ENCODE data around the gene PCED1A.

The PCED1A gene

DNA sequence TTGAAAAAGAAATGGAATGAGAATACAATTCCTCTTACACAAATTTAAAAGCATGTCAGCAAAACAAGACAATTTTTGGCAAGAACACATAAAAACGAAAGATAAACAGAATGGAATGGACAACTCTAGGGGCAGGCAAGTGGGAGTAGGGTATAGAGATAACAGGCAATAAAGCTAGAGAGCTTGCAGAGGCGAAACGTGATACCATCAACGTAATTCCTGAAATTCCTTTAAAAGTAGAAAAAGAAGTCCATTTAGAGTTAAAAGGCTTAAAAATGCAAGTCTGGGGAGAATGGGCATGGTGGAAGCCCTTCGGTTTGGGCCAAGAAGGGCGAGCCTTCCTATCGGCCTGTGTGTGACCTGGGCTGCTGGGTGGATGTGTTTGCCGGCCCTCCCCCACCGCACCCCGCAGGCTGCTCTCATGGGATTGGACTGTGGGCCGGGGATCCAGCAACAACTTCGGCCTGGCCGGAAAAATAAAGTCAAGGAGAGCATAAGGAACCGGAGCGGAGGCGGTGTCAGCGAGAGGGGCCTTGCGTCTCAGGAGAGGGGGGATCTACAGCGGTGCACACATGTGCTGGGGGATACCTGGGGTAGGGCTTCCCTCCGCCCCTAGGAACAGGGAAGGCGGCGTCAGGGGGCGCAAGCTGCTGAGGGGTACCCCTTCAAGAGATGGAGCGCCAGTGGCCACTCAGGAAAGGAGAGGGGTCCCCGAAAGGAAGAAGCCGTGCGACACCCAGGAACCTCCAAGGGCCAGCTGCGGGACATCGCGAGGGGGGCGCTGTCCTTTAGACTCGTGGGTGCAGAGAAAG is 20.2 kb downstream of the PCED1A start:
- Histone ChIP-seq H3K27me3 (ENCODE audit: insufficient read depth, poor library complexity, severe bottlenecking) (peaks cover 5% of the 10 kb centered on the region), H3K4me3 (replicated peaks; ENCODE audit: insufficient read depth, low read length) (no peak overlapping the region), H3K27ac (replicated peaks) (no peak overlapping the region)
- TF ChIP-seq, protein P1, sequence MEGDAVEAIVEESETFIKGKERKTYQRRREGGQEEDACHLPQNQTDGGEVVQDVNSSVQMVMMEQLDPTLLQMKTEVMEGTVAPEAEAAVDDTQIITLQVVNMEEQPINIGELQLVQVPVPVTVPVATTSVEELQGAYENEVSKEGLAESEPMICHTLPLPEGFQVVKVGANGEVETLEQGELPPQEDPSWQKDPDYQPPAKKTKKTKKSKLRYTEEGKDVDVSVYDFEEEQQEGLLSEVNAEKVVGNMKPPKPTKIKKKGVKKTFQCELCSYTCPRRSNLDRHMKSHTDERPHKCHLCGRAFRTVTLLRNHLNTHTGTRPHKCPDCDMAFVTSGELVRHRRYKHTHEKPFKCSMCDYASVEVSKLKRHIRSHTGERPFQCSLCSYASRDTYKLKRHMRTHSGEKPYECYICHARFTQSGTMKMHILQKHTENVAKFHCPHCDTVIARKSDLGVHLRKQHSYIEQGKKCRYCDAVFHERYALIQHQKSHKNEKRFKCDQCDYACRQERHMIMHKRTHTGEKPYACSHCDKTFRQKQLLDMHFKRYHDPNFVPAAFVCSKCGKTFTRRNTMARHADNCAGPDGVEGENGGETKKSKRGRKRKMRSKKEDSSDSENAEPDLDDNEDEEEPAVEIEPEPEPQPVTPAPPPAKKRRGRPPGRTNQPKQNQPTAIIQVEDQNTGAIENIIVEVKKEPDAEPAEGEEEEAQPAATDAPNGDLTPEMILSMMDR (IDR thresholded peaks at IDR 0.05; ENCODE audit: insufficient read depth, low read length): no peak
- TF ChIP-seq POLR2AphosphoS5 (IDR thresholded peaks at IDR 0.05; ENCODE audit: low read depth): no peak
- TF ChIP-seq GABPA (IDR thresholded peaks at IDR 0.05; ENCODE audit: low read depth): no peak
- TF ChIP-seq SPI1 (IDR thresholded peaks at IDR 0.05; ENCODE audit: borderline replicate concordance, low read depth): no peak
- TF ChIP-seq, protein P2, sequence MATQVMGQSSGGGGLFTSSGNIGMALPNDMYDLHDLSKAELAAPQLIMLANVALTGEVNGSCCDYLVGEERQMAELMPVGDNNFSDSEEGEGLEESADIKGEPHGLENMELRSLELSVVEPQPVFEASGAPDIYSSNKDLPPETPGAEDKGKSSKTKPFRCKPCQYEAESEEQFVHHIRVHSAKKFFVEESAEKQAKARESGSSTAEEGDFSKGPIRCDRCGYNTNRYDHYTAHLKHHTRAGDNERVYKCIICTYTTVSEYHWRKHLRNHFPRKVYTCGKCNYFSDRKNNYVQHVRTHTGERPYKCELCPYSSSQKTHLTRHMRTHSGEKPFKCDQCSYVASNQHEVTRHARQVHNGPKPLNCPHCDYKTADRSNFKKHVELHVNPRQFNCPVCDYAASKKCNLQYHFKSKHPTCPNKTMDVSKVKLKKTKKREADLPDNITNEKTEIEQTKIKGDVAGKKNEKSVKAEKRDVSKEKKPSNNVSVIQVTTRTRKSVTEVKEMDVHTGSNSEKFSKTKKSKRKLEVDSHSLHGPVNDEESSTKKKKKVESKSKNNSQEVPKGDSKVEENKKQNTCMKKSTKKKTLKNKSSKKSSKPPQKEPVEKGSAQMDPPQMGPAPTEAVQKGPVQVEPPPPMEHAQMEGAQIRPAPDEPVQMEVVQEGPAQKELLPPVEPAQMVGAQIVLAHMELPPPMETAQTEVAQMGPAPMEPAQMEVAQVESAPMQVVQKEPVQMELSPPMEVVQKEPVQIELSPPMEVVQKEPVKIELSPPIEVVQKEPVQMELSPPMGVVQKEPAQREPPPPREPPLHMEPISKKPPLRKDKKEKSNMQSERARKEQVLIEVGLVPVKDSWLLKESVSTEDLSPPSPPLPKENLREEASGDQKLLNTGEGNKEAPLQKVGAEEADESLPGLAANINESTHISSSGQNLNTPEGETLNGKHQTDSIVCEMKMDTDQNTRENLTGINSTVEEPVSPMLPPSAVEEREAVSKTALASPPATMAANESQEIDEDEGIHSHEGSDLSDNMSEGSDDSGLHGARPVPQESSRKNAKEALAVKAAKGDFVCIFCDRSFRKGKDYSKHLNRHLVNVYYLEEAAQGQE (IDR thresholded peaks at IDR 0.05; ENCODE audit: insufficient replicate concordance, low read depth): no peak
- DNase-seq (ENCODE audit: low read depth in 1 of 2, low spot score in 1 of 2): no peak

DNA sequence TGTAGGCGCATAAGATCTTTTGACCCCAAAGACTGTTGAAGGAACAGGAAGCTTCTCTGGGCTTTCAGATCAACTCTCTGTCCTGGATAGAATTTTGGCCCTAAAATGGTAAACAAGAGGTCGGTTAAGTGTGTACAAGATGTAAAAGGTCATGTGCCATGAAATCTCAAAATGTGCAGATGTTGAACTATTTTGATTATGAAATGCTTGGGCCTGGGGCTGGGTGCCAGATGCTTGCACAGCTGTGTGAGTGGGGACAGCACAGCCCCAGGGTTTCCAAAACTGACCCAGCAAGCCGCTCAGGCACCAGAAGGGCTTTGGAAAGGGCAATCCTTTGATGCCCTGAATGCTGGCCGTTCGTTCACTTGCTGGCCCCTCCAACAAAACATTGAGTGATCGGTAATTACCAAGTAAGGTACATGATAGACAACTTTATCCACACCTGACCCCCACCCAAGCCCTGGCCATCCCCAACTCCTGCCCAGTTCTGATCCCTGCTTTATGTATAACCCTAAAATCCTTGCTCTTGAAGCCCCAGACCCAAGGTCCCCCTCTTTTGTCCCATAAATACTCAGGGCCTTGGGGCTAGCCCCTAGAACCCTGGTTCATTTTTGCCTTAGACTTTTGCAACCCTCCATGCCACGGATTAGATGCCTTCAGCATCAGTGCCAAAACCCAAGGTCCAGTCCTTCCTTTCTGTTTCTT is 22.4 kb downstream of the PCED1A start:
- Histone ChIP-seq H3K27me3 (ENCODE audit: insufficient read depth, poor library complexity, severe bottlenecking) (peaks cover 5% of the 10 kb centered on the region), H3K27ac (replicated peaks) (no peak overlapping the region), H3K4me3 (replicated peaks; ENCODE audit: insufficient read depth, low read length) (no peak overlapping the region)
- DNase-seq (ENCODE audit: low read depth in 1 of 2, low spot score in 1 of 2): no peak
- no peak for TF ChIP-seq GABPA (IDR thresholded peaks at IDR 0.05; ENCODE audit: low read depth)

DNA sequence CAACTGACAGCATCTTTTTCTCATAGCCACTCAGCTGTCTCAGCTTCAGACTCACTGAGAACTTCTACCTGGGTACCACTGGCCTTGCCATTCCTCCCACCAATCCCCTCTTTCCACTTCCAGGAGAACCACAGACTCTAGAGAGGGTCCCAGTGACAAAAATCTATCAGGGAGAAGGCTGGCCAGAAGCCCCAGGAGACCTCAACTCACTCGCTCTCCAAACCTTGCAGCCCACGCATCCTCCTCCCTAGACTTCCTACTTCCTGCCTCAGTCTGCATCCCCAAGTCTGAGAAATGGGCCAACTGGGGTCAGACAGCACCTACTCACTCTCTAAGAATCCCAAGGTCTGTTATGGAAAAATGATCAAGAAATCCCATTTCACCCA is 23.1 kb downstream of the PCED1A start:
- DNase-seq (ENCODE audit: low read depth in 1 of 2, low spot score in 1 of 2): no peak
- TF ChIP-seq POLR2AphosphoS5 (IDR thresholded peaks at IDR 0.05; ENCODE audit: low read depth) (no peak), SPI1 (IDR thresholded peaks at IDR 0.05; ENCODE audit: borderline replicate concordance, low read depth) (no peak), GABPA (IDR thresholded peaks at IDR 0.05; ENCODE audit: low read depth) (no peak)
- TF ChIP-seq, protein P2 (IDR thresholded peaks at IDR 0.05; ENCODE audit: insufficient replicate concordance, low read depth): no peak
- TF ChIP-seq, protein P1 (IDR thresholded peaks at IDR 0.05; ENCODE audit: insufficient read depth, low read length): no peak
- no peak overlapping the region for H3K4me3 ChIP-seq (replicated peaks; ENCODE audit: insufficient read depth, low read length)
- H3K27ac ChIP-seq (replicated peaks): no peak overlapping the region
- H3K27me3 ChIP-seq (ENCODE audit: insufficient read depth, poor library complexity, severe bottlenecking): peaks cover 5% of the 10 kb centered on the region

DNA sequence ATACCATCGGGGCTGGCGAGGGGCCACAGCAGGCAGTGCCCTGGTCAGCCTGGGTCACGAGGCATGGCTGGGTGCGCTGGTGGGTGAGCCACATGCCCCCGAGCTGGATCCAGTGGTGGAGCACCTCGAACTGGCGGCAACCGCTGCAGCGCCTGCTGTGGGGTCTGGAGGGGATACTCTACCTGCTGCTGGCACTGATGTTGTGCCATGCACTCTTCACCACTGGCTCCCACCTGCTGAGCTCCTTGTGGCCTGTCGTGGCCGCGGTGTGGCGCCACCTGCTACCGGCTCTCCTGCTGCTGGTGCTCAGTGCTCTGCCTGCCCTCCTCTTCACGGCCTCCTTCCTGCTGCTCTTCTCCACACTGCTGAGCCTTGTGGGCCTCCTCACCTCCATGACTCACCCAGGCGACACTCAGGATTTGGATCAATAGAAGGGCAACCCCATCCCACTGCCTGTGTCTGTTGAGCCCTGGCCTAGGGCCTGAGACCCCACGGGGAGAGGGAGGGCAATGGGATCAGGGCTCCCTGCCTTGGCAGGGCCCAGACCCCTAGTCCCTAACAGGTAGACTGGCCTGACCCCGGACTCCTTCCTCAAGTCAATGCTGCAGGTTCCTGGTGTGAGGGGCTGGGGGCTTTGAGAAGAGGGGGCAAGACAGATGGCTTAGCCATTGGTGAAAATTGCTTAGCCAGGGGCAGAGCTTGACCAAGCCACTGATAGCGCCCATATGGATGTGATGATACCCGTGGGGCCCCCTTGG is 23.7 kb downstream of the PCED1A start:
- DNase-seq (ENCODE audit: low read depth in 1 of 2, low spot score in 1 of 2): no peak
- TF ChIP-seq, protein P1 (IDR thresholded peaks at IDR 0.05; ENCODE audit: insufficient read depth, low read length): no peak
- TF ChIP-seq, protein P2 (IDR thresholded peaks at IDR 0.05; ENCODE audit: insufficient replicate concordance, low read depth): no peak
- no peak for TF ChIP-seq GABPA (IDR thresholded peaks at IDR 0.05; ENCODE audit: low read depth)
- no peak for TF ChIP-seq SPI1 (IDR thresholded peaks at IDR 0.05; ENCODE audit: borderline replicate concordance, low read depth)
- TF ChIP-seq POLR2AphosphoS5 (IDR thresholded peaks at IDR 0.05; ENCODE audit: low read depth): no peak
- Histone ChIP-seq H3K27me3 (ENCODE audit: insufficient read depth, poor library complexity, severe bottlenecking) (peaks cover 3% of the 10 kb centered on the region), H3K4me3 (replicated peaks; ENCODE audit: insufficient read depth, low read length) (no peak overlapping the region), H3K27ac (replicated peaks) (no peak overlapping the region)
